GM23338 (cell line): ENCODE measurements around the gene TMEM217. TPM values are rescaled to one million over a fixed set of nuclear protein-coding genes. Genes with fewer than 3 reads are reported as not detected.

Experiments
- ATAC-seq: fragments of 200-7000 bp; cut with Tn5 transposase; 3 replicates; pipeline ENCODE4 v1.9.1; 2020
- DNase-seq: peaks from one replicate; pipeline ENCODE4 v3.0.0-alpha.2; 2015; ENCODE audit warnings: low spot score
- H2AFZ ChIP-seq: fragments of 200-600 bp; sonication (generic); 2 replicates; pipeline ENCODE4 v1.8.0; 2016; ENCODE audit warnings: antibody characterized with exemption, mild to moderate bottlenecking, moderate library complexity
- H3F3A ChIP-seq: fragments of 200-600 bp; sonication (generic); replicated peaks from 2 replicates; pipeline ENCODE4 v1.8.0; 2017; ENCODE audit warnings: antibody characterized with exemption, mixed run types, low read depth
- H3K27ac ChIP-seq: fragments of 200-600 bp; sonication (generic); 2 replicates; pipeline ENCODE4 v1.6.1; 2016; ENCODE audit warnings: low read depth
- H3K27me3 ChIP-seq: fragments of 200-600 bp; sonication (generic); 2 replicates; pipeline ENCODE4 v1.8.0; 2016; ENCODE audit warnings: mild to moderate bottlenecking, mixed run types, moderate library complexity; ENCODE audit not compliant: insufficient read depth
- H3K36me3 ChIP-seq: fragments of 200-600 bp; sonication (generic); 2 replicates; pipeline ENCODE4 v1.8.0; 2016; ENCODE audit warnings: mild to moderate bottlenecking; ENCODE audit not compliant: insufficient read depth
- H3K4me1 ChIP-seq: fragments of 200-600 bp; sonication (generic); 2 replicates; pipeline ENCODE4 v1.8.0; 2016; ENCODE audit warnings: mild to moderate bottlenecking, moderate library complexity; ENCODE audit not compliant: insufficient read depth
- H3K4me2 ChIP-seq: fragments of 200-600 bp; sonication (generic); 2 replicates; pipeline ENCODE4 v1.7.1; 2017; ENCODE audit warnings: mixed run types
- H3K4me3 ChIP-seq: fragments of 200-600 bp; sonication (generic); 2 replicates; pipeline ENCODE4 v1.6.1; 2016; ENCODE audit warnings: mixed run types
- H3K79me2 ChIP-seq: fragments of 200-600 bp; sonication (generic); replicated peaks from 2 replicates; pipeline ENCODE4 v1.8.0; 2017; ENCODE audit warnings: mild to moderate bottlenecking; ENCODE audit not compliant: insufficient read depth
- H3K9me2 ChIP-seq: fragments of 200-600 bp; sonication (generic); 2 replicates; pipeline ENCODE4 v1.8.0; 2017; ENCODE audit not compliant: insufficient read depth
- H4K20me1 ChIP-seq: fragments of 200-600 bp; sonication (generic); replicated peaks from 2 replicates; pipeline ENCODE4 v1.8.0; 2017; ENCODE audit warnings: mild to moderate bottlenecking; ENCODE audit not compliant: insufficient read depth
- H3K27ac Mint-ChIP-seq: 2 replicates; pipeline ENCODE4 v1.8.0; 2020; ENCODE audit warnings: inconsistent platforms, mild to moderate bottlenecking, moderate library complexity, mixed read lengths
- H3K27me3 Mint-ChIP-seq: 3 replicates; pipeline ENCODE4 v1.8.0; 2022; ENCODE audit warnings: low read depth, mild to moderate bottlenecking, moderate library complexity, mixed read lengths, inconsistent platforms; ENCODE audit not compliant: insufficient read depth, poor library complexity
- H3K36me3 Mint-ChIP-seq: 3 replicates; pipeline ENCODE4 v1.8.0; 2021; ENCODE audit warnings: low read depth, mild to moderate bottlenecking, inconsistent platforms, moderate library complexity, mixed read lengths
- H3K4me1 Mint-ChIP-seq: 3 replicates; pipeline ENCODE4 v1.8.0; 2020; ENCODE audit warnings: mild to moderate bottlenecking, inconsistent platforms, mixed read lengths
- H3K4me3 Mint-ChIP-seq: 3 replicates; pipeline ENCODE4 v1.8.0; 2021; ENCODE audit warnings: moderate library complexity, mild to moderate bottlenecking, inconsistent platforms, mixed read lengths
- H3K9me3 Mint-ChIP-seq: 3 replicates; pipeline ENCODE4 v1.8.0; 2020; ENCODE audit warnings: moderate library complexity, mild to moderate bottlenecking, inconsistent platforms, mixed read lengths
- CREB1 ChIP-seq: fragments of 250-450 bp; sonication (Bioruptor Pico); IDR thresholded peaks from 2 replicates; pipeline ENCODE4 v1.5.0; 2020; ENCODE audit warnings: low read depth, mild to moderate bottlenecking, moderate library complexity
- EZH2 ChIP-seq: fragments of 200-600 bp; sonication (generic); IDR thresholded peaks from one replicate; pipeline ENCODE4 v1.8.0; 2017; ENCODE audit warnings: antibody characterized with exemption, mild to moderate bottlenecking, low read depth; ENCODE audit not compliant: unreplicated experiment
- EZH2phosphoT487 ChIP-seq: fragments of 200-600 bp; sonication (generic); IDR thresholded peaks from one replicate; pipeline ENCODE4 v1.8.1; 2018; ENCODE audit warnings: antibody characterized with exemption; ENCODE audit not compliant: unreplicated experiment
- JUNB ChIP-seq: IDR thresholded peaks from one replicate; pipeline ENCODE4 v1.6.1; 2016; ENCODE audit warnings: antibody characterized with exemption; ENCODE audit not compliant: unreplicated experiment
- NANOG ChIP-seq: IDR thresholded peaks from 2 replicates; pipeline ENCODE4 v1.6.1; 2016; ENCODE audit warnings: antibody characterized with exemption, borderline replicate concordance
- POLR2AphosphoS5 ChIP-seq: IDR thresholded peaks from 2 replicates; pipeline ENCODE4 v1.6.1; 2016; ENCODE audit warnings: antibody characterized with exemption, low read depth
- STAT1 ChIP-seq: IDR thresholded peaks from one replicate; pipeline ENCODE4 v1.6.1; 2016; ENCODE audit warnings: antibody characterized with exemption; ENCODE audit not compliant: unreplicated experiment
- ZNF114 ChIP-seq: fragments of 250-450 bp; sonication (Bioruptor Pico); IDR thresholded peaks from 2 replicates; pipeline ENCODE4 v1.5.0; 2020; ENCODE audit warnings: mild to moderate bottlenecking, moderate library complexity
- ZNF331 ChIP-seq: fragments of 250-450 bp; sonication (Bioruptor Pico); IDR thresholded peaks from 2 replicates; pipeline ENCODE4 v1.5.0; 2020; ENCODE audit warnings: low read depth, mild to moderate bottlenecking, moderate library complexity
- polyA plus RNA-seq: library from polyadenylated mRNA; unstranded; fragments of >200 nt; fragmentation: Nextera tagmentation; extraction: Ambion mirVana; gene quantifications from 2 replicates; pipeline ENCODE4 v1.2.1, GENCODE V29; 2016
- total RNA-seq: library from RNA; depleted of rRNA; stranded (reverse); fragments of >200 nt; shearing (Covaris generic); gene quantifications from 2 replicates; pipeline ENCODE4 v1.2.3, GENCODE V29; 2014
- TF ChIP-seq, protein P1 (sequence below): IDR thresholded peaks from one replicate; pipeline ENCODE4 v1.6.1; 2018; ENCODE audit warnings: antibody characterized with exemption; ENCODE audit not compliant: unreplicated experiment
- TF ChIP-seq, protein P2 (sequence below), 2 experiments: fragments of 200-600 bp in 1 of 2; sonication (generic) in 1 of 2; conservative IDR thresholded peaks; 2 replicates each; pipeline versions ENCODE4 v1.5.1 to v1.6.1; 2016 to 2017; ENCODE audit warnings: antibody characterized with exemption in 2 of 2, low read depth in 2 of 2, mild to moderate bottlenecking in 2 of 2, moderate library complexity in 1 of 2
- TF ChIP-seq, protein P3 (sequence below): IDR thresholded peaks from 2 replicates; pipeline ENCODE4 v1.6.1; 2016; ENCODE audit warnings: antibody characterized with exemption
- TF ChIP-seq, protein P4 (sequence below): fragments of 250-450 bp; sonication (Bioruptor Pico); IDR thresholded peaks from 2 replicates; pipeline ENCODE4 v1.5.0; 2020; ENCODE audit warnings: mild to moderate bottlenecking, moderate library complexity

The TMEM217 gene
- total and polyA plus RNA-seq, 2 experiments from 2014 or later = 1.3 TPM; not detected in 1

DNA sequence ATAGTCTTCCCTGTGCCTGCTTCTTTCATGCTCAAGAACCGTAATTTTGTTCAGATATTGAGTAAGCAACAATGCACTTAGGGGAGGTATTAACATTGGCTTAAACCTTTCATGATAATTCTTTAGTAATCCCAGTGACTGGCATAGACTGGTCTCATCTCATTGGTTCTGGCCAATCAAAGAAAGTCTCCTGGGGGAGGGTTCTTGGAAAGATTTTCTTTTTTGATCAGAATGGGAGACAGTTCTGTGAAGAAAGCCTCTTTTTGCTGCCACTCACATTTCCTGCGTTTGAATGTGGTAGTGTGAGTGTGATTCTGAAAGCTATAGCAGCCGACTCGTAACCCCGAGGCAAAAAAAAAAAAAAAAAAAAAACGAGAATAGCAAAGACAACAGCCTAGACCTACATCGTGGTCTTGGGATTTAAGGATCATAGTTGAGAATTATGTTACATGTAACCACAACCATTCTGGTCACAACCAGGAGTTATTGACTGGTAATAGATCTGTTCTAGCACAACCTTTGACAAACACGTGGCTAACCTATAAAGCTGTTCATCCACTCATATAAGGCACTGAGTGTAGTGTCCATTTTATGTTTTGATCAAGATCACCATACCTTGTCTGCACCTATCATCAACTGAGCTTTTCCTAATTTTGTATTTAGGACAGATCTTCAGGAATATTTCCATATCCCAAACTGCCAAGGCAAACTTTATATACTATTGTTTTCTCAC is 15.1 kb upstream of the TMEM217 start:
- H3K27me3 Mint-ChIP-seq = peaks cover 2% of the 10 kb centered on the region
- H3K36me3 Mint-ChIP-seq = peaks cover 5% of the 10 kb centered on the region; the same call in 2 of the 3 replicates
- H4K20me1 ChIP-seq = no peaks in the 10 kb centered on the region; the same call in 1 of the 2 replicates
- peaks cover 52% of the 10 kb centered on the region for H3K79me2 ChIP-seq
- no peaks in the 10 kb centered on the region for H3F3A ChIP-seq
- DNase-seq (no peak), ATAC-seq (no peak)
- H3K4me1 Mint-ChIP-seq = peaks cover 11% of the 10 kb centered on the region
- H3K27ac Mint-ChIP-seq = peak overlapping the region; percentile 27; the same call in 1 of the 2 replicates
- H3K27me3 ChIP-seq = no peaks in the 10 kb centered on the region
- TF ChIP-seq POLR2AphosphoS5 (no peak), EZH2 (no peak), ZNF331 (CRISPR knock-in tag) (no peak), CREB1 (CRISPR knock-in tag) (no peak), STAT1 (no peak), JUNB (no peak), NANOG (no peak), ZNF114 (CRISPR knock-in tag) (no peak), EZH2phosphoT487 (no peak)
- TF ChIP-seq, protein P1, sequence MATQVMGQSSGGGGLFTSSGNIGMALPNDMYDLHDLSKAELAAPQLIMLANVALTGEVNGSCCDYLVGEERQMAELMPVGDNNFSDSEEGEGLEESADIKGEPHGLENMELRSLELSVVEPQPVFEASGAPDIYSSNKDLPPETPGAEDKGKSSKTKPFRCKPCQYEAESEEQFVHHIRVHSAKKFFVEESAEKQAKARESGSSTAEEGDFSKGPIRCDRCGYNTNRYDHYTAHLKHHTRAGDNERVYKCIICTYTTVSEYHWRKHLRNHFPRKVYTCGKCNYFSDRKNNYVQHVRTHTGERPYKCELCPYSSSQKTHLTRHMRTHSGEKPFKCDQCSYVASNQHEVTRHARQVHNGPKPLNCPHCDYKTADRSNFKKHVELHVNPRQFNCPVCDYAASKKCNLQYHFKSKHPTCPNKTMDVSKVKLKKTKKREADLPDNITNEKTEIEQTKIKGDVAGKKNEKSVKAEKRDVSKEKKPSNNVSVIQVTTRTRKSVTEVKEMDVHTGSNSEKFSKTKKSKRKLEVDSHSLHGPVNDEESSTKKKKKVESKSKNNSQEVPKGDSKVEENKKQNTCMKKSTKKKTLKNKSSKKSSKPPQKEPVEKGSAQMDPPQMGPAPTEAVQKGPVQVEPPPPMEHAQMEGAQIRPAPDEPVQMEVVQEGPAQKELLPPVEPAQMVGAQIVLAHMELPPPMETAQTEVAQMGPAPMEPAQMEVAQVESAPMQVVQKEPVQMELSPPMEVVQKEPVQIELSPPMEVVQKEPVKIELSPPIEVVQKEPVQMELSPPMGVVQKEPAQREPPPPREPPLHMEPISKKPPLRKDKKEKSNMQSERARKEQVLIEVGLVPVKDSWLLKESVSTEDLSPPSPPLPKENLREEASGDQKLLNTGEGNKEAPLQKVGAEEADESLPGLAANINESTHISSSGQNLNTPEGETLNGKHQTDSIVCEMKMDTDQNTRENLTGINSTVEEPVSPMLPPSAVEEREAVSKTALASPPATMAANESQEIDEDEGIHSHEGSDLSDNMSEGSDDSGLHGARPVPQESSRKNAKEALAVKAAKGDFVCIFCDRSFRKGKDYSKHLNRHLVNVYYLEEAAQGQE = no peak
- TF ChIP-seq, protein P2, sequence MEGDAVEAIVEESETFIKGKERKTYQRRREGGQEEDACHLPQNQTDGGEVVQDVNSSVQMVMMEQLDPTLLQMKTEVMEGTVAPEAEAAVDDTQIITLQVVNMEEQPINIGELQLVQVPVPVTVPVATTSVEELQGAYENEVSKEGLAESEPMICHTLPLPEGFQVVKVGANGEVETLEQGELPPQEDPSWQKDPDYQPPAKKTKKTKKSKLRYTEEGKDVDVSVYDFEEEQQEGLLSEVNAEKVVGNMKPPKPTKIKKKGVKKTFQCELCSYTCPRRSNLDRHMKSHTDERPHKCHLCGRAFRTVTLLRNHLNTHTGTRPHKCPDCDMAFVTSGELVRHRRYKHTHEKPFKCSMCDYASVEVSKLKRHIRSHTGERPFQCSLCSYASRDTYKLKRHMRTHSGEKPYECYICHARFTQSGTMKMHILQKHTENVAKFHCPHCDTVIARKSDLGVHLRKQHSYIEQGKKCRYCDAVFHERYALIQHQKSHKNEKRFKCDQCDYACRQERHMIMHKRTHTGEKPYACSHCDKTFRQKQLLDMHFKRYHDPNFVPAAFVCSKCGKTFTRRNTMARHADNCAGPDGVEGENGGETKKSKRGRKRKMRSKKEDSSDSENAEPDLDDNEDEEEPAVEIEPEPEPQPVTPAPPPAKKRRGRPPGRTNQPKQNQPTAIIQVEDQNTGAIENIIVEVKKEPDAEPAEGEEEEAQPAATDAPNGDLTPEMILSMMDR (conservative IDR thresholded peaks at IDR 0.05; ENCODE audit: low read depth in 2 of 2) = no peak
- TF ChIP-seq, protein P3, sequence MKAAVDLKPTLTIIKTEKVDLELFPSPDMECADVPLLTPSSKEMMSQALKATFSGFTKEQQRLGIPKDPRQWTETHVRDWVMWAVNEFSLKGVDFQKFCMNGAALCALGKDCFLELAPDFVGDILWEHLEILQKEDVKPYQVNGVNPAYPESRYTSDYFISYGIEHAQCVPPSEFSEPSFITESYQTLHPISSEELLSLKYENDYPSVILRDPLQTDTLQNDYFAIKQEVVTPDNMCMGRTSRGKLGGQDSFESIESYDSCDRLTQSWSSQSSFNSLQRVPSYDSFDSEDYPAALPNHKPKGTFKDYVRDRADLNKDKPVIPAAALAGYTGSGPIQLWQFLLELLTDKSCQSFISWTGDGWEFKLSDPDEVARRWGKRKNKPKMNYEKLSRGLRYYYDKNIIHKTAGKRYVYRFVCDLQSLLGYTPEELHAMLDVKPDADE = no peak
- TF ChIP-seq, protein P4, sequence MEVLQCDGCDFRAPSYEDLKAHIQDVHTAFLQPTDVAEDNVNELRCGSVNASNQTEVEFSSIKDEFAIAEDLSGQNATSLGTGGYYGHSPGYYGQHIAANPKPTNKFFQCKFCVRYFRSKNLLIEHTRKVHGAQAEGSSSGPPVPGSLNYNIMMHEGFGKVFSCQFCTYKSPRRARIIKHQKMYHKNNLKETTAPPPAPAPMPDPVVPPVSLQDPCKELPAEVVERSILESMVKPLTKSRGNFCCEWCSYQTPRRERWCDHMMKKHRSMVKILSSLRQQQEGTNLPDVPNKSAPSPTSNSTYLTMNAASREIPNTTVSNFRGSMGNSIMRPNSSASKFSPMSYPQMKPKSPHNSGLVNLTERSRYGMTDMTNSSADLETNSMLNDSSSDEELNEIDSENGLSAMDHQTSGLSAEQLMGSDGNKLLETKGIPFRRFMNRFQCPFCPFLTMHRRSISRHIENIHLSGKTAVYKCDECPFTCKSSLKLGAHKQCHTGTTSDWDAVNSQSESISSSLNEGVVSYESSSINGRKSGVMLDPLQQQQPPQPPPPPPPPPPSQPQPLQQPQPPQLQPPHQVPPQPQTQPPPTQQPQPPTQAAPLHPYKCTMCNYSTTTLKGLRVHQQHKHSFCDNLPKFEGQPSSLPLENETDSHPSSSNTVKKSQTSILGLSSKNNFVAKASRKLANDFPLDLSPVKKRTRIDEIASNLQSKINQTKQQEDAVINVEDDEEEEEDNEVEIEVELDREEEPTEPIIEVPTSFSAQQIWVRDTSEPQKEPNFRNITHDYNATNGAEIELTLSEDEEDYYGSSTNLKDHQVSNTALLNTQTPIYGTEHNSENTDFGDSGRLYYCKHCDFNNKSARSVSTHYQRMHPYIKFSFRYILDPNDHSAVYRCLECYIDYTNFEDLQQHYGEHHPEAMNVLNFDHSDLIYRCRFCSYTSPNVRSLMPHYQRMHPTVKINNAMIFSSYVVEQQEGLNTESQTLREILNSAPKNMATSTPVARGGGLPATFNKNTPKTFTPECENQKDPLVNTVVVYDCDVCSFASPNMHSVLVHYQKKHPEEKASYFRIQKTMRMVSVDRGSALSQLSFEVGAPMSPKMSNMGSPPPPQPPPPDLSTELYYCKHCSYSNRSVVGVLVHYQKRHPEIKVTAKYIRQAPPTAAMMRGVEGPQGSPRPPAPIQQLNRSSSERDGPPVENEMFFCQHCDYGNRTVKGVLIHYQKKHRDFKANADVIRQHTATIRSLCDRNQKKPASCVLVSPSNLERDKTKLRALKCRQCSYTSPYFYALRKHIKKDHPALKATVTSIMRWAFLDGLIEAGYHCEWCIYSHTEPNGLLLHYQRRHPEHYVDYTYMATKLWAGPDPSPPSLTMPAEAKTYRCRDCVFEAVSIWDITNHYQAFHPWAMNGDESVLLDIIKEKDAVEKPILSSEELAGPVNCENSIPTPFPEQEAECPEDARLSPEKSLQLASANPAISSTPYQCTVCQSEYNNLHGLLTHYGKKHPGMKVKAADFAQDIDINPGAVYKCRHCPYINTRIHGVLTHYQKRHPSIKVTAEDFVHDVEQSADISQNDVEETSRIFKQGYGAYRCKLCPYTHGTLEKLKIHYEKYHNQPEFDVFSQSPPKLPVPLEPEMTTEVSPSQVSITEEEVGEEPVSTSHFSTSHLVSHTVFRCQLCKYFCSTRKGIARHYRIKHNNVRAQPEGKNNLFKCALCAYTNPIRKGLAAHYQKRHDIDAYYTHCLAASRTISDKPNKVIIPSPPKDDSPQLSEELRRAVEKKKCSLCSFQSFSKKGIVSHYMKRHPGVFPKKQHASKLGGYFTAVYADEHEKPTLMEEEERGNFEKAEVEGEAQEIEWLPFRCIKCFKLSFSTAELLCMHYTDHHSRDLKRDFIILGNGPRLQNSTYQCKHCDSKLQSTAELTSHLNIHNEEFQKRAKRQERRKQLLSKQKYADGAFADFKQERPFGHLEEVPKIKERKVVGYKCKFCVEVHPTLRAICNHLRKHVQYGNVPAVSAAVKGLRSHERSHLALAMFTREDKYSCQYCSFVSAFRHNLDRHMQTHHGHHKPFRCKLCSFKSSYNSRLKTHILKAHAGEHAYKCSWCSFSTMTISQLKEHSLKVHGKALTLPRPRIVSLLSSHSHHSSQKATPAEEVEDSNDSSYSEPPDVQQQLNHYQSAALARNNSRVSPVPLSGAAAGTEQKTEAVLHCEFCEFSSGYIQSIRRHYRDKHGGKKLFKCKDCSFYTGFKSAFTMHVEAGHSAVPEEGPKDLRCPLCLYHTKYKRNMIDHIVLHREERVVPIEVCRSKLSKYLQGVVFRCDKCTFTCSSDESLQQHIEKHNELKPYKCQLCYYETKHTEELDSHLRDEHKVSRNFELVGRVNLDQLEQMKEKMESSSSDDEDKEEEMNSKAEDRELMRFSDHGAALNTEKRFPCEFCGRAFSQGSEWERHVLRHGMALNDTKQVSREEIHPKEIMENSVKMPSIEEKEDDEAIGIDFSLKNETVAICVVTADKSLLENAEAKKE = no peak
- no peak overlapping the region for H3K4me3 ChIP-seq
- no peak overlapping the region for H3K4me2 ChIP-seq
- peaks cover 12% of the 10 kb centered on the region; the same call in 1 of the 2 replicates for H3K36me3 ChIP-seq
- peak overlapping the region; percentile 42; the same call in 1 of the 2 replicates for H3K27ac ChIP-seq
- no peaks in the 10 kb centered on the region for H3K9me3 Mint-ChIP-seq
- 0 out of 2 replicates have a peak, but pooled peaks cover 2% of the 10 kb centered on the region for H3K4me1 ChIP-seq
- no peak overlapping the region for H3K4me3 Mint-ChIP-seq
- no peaks in the 10 kb centered on the region for H3K9me2 ChIP-seq
- no peak overlapping the region for H2AFZ ChIP-seq
